Parathyroid adenoma (tissue), 2 donors: ENCODE data around the gene ARMC9.
A peak's percentile ranks its signal among the peaks of the same experiment; 100 is the strongest.

Source experiments
- H2AFZ ChIP-seq: fragments of 300-600 bp; sonication (generic); one replicate; pipeline ENCODE4 v1.7.0; 2017; ENCODE audit warnings: antibody characterized with exemption, mild to moderate bottlenecking
- H3K27ac ChIP-seq: fragments of 300-600 bp; sonication (generic); one replicate; pipeline ENCODE4 v1.7.0; 2017
- H3K27me3 ChIP-seq: fragments of 300-600 bp; sonication (generic); one replicate; pipeline ENCODE4 v1.7.0; 2017; ENCODE audit warnings: low read length; ENCODE audit not compliant: control insufficient read depth, insufficient read depth
- H3K36me3 ChIP-seq: fragments of 300-600 bp; sonication (generic); one replicate; pipeline ENCODE4 v1.7.0; 2017; ENCODE audit warnings: low read length; ENCODE audit not compliant: control insufficient read depth, insufficient read depth
- H3K4me1 ChIP-seq: fragments of 300-600 bp; sonication (generic); one replicate; pipeline ENCODE4 v1.7.0; 2017; ENCODE audit warnings: control low read depth
- H3K4me2 ChIP-seq: fragments of 300-600 bp; sonication (generic); one replicate; pipeline ENCODE4 v1.7.0; 2017; ENCODE audit warnings: low read length
- H3K4me3 ChIP-seq: fragments of 300-600 bp; sonication (generic); one replicate; pipeline ENCODE4 v1.7.0; 2017; ENCODE audit warnings: low read depth, low read length
- H3K79me2 ChIP-seq: fragments of 300-600 bp; sonication (generic); one replicate; pipeline ENCODE4 v1.7.0; 2017; ENCODE audit warnings: control low read depth
- H3K9ac ChIP-seq: fragments of 300-600 bp; sonication (generic); one replicate; pipeline ENCODE4 v1.7.0; 2017; ENCODE audit warnings: mild to moderate bottlenecking
- H3K9me3 ChIP-seq: fragments of 300-600 bp; sonication (generic); one replicate; pipeline ENCODE4 v1.7.0; 2017; ENCODE audit warnings: low read length; ENCODE audit not compliant: control insufficient read depth
- CTCF ChIP-seq: fragments of 300-600 bp; sonication (generic); IDR thresholded peaks from one replicate; pipeline ENCODE4 v1.7.0; 2017; ENCODE audit warnings: antibody characterized with exemption, mild to moderate bottlenecking
- donor health status: primary hyperparathyroidism.

Gene ARMC9

GRCh38 chr2:231198291-231199173 lies at the start of gene ARMC9:
ARMC9 (plus strand) TSS chr2:231198631; CDS start chr2:231206239, 7,608 bp downstream.
- Histone ChIP-seq H3K79me2 (peaks cover 3% of the 10 kb centered on the region), H3K4me3 (peak within 1 kb of the TSS; percentile 98), H3K4me1 (peaks cover 4% of the 10 kb centered on the region), H3K27ac (no peak within 1 kb of the TSS), H3K27me3 (no peaks in the 10 kb centered on the region), H3K4me2 (peak within 1 kb of the TSS; percentile 94), H3K9me3 (no peaks in the 10 kb centered on the region), H3K36me3 (no peaks in the 10 kb centered on the region), H2AFZ (peak within 1 kb of the TSS; percentile 99), H3K9ac (no peak within 1 kb of the TSS)
- TF ChIP-seq CTCF = no peak

- Histone ChIP-seq H3K4me1 (no peaks in the 10 kb centered on the region), H3K79me2 (no peaks in the 10 kb centered on the region), H3K27me3 (no peaks in the 10 kb centered on the region), H3K27ac (no peak overlapping the region), H3K9me3 (no peaks in the 10 kb centered on the region), H3K9ac (no peak overlapping the region), H3K36me3 (no peaks in the 10 kb centered on the region), H2AFZ (no peak overlapping the region), H3K4me3 (no peak overlapping the region), H3K4me2 (no peak overlapping the region)
- TF ChIP-seq CTCF = no peak
Measured at GRCh38 chr2:231152800-231153557, 45.5 kb upstream of the ARMC9 start.

- Histone ChIP-seq H3K9me3 (no peaks in the 10 kb centered on the region), H3K4me1 (peaks cover 16% of the 10 kb centered on the region)
Measured at GRCh38 chr2:231159306-231159705, 39.1 kb upstream of the ARMC9 start.

GRCh38 chr2:231160701-231161100 lies 37.7 kb upstream of the ARMC9 start:
- H3K9ac ChIP-seq = no peak overlapping the region
- H3K27ac ChIP-seq = no peak overlapping the region
- no peaks in the 10 kb centered on the region for H3K79me2 ChIP-seq
- no peaks in the 10 kb centered on the region for H3K27me3 ChIP-seq
- TF ChIP-seq CTCF = no peak
- no peak overlapping the region for H3K4me2 ChIP-seq
- no peaks in the 10 kb centered on the region for H3K9me3 ChIP-seq
- H3K36me3 ChIP-seq = no peaks in the 10 kb centered on the region
- no peak overlapping the region for H3K4me3 ChIP-seq
- H2AFZ ChIP-seq = no peak overlapping the region
- peaks cover 16% of the 10 kb centered on the region for H3K4me1 ChIP-seq

More at GRCh38 chr2:231159306-231159705, 39.1 kb upstream of the ARMC9 start:
- TF ChIP-seq CTCF = no peak
- H3K4me3 ChIP-seq = no peak overlapping the region
- no peak overlapping the region for H2AFZ ChIP-seq
- peak overlapping the region; percentile 41 for H3K4me2 ChIP-seq
- no peak overlapping the region for H3K9ac ChIP-seq
- no peaks in the 10 kb centered on the region for H3K79me2 ChIP-seq
- no peak overlapping the region for H3K27ac ChIP-seq
- H3K36me3 ChIP-seq = no peaks in the 10 kb centered on the region
- no peaks in the 10 kb centered on the region for H3K27me3 ChIP-seq
